Mesodermal cell (in vitro differentiated cells): ENCODE results near the gene MAD1L1.

ENCODE experiments used
- H3K27ac ChIP-seq: 2 replicates; pipeline ENCODE4 v1.7.0; 2013; ENCODE audit warnings: mild to moderate bottlenecking, low read depth, low read length, moderate library complexity; ENCODE audit not compliant: severe bottlenecking
- H3K36me3 ChIP-seq: 2 replicates; pipeline ENCODE4 v1.7.1; 2013; ENCODE audit warnings: mild to moderate bottlenecking, low read length, moderate library complexity; ENCODE audit not compliant: control insufficient read depth, insufficient read depth
- H3K4me1 ChIP-seq: one replicate; pipeline ENCODE4 v1.7.1; 2013; ENCODE audit warnings: mild to moderate bottlenecking, low read length; ENCODE audit not compliant: insufficient read depth, control insufficient read depth, poor library complexity, severe bottlenecking
- H3K4me3 ChIP-seq: 2 replicates; pipeline ENCODE4 v1.7.0; 2013; ENCODE audit warnings: low read length, control low read depth, mild to moderate bottlenecking; ENCODE audit not compliant: insufficient read depth, poor library complexity, severe bottlenecking; ENCODE audit errors: extremely low read depth
- H3K9me3 ChIP-seq: 2 replicates; pipeline ENCODE4 v1.7.1; 2013; ENCODE audit warnings: mild to moderate bottlenecking, low read length, moderate library complexity; ENCODE audit not compliant: control insufficient read depth
- WGBS, 2 experiments: methylation state at CpG; one replicate each; pipeline ENCODE4 v1.1.5; 2013; ENCODE audit warnings: missing lambda C conversion rate in 2 of 2; ENCODE audit not compliant: insufficient coverage in 2 of 2; 5-methylcytosine and 5-hydroxymethylcytosine counted together

MAD1L1 gene

GRCh38 chr7:2112261-2113198, 120.2 kb downstream of the MAD1L1 start:
- Histone ChIP-seq H3K27ac (peak overlapping the region; percentile 23), H3K4me1 (peaks cover 68% of the 10 kb centered on the region), H3K4me3 (no peak overlapping the region), H3K36me3 (peaks cover 15% of the 10 kb centered on the region), H3K9me3 (peaks cover 6% of the 10 kb centered on the region)
- WGBS, 2 experiments, result 89 to 91% methylated on average over 22 to 26 of the region's 31 CpGs

GRCh38 chr7:2111568-2111967, 121.2 kb downstream of the MAD1L1 start:
- H3K4me1 ChIP-seq, result peaks cover 77% of the 10 kb centered on the region
- peak overlapping the region; percentile 91 for H3K27ac ChIP-seq
- 95% methylated on average over 9 to 13 of the region's 13 CpGs for WGBS, 2 experiments
- no peak overlapping the region for H3K4me3 ChIP-seq
- H3K36me3 ChIP-seq, result peaks cover 15% of the 10 kb centered on the region
- peaks cover 6% of the 10 kb centered on the region for H3K9me3 ChIP-seq

- 90% methylated on average over 23 to 27 of the region's 34 CpGs for WGBS, 2 experiments
- peaks cover 81% of the 10 kb centered on the region for H3K4me1 ChIP-seq
Measured at GRCh38 chr7:2110610-2111396, 121.9 kb downstream of the MAD1L1 start.

GRCh38 chr7:2109936-2110609, 122.7 kb downstream of the MAD1L1 start:
- peaks cover 6% of the 10 kb centered on the region for H3K9me3 ChIP-seq
- H3K36me3 ChIP-seq, result peaks cover 9% of the 10 kb centered on the region
- peak overlapping the region; percentile 91 for H3K27ac ChIP-seq
- 88% methylated on average over 23 to 28 of the region's 28 CpGs for WGBS, 2 experiments
- H3K4me1 ChIP-seq, result peaks cover 82% of the 10 kb centered on the region
- H3K4me3 ChIP-seq, result no peak overlapping the region

More at GRCh38 chr7:2110610-2111396, 121.9 kb downstream of the MAD1L1 start:
- H3K4me3 ChIP-seq, result no peak overlapping the region
- peak overlapping the region; percentile 91 for H3K27ac ChIP-seq
- peaks cover 6% of the 10 kb centered on the region for H3K9me3 ChIP-seq
- peaks cover 15% of the 10 kb centered on the region for H3K36me3 ChIP-seq

GRCh38 chr7:2109251-2109872, 123.4 kb downstream of the MAD1L1 start:
- Histone ChIP-seq H3K36me3 (peaks cover 2% of the 10 kb centered on the region), H3K9me3 (peaks cover 3% of the 10 kb centered on the region), H3K27ac (peak overlapping the region; percentile 91), H3K4me1 (peaks cover 82% of the 10 kb centered on the region), H3K4me3 (no peak overlapping the region)
- 91% methylated on average over 14 to 16 of the region's 20 CpGs for WGBS, 2 experiments

- 77 to 80% methylated on average over 11 to 16 of the region's 24 CpGs for WGBS, 2 experiments
- no peak overlapping the region for H3K4me3 ChIP-seq
- no peaks in the 10 kb centered on the region for H3K36me3 ChIP-seq
- peaks cover 3% of the 10 kb centered on the region for H3K9me3 ChIP-seq
- peak overlapping the region; percentile 91 for H3K27ac ChIP-seq
- H3K4me1 ChIP-seq, result peaks cover 76% of the 10 kb centered on the region
Measured at GRCh38 chr7:2108501-2109250, 124.1 kb downstream of the MAD1L1 start.

GRCh38 chr7:2108071-2108455, 124.7 kb downstream of the MAD1L1 start:
- H3K27ac ChIP-seq, result peak overlapping the region; percentile 91
- peaks cover 74% of the 10 kb centered on the region for H3K4me1 ChIP-seq
- no peaks in the 10 kb centered on the region for H3K9me3 ChIP-seq
- H3K4me3 ChIP-seq, result no peak overlapping the region
- 96 to 100% methylated on average over 2 to 4 of the region's 9 CpGs for WGBS, 2 experiments
- no peaks in the 10 kb centered on the region for H3K36me3 ChIP-seq

- Histone ChIP-seq H3K36me3 (no peaks in the 10 kb centered on the region), H3K4me3 (no peak overlapping the region), H3K4me1 (peaks cover 69% of the 10 kb centered on the region), H3K9me3 (no peaks in the 10 kb centered on the region), H3K27ac (peak overlapping the region; percentile 91)
- WGBS, 2 experiments, result 87% methylated on average over 15 to 17 of the region's 21 CpGs
Measured at GRCh38 chr7:2107386-2108070, 125.2 kb downstream of the MAD1L1 start.

- Histone ChIP-seq H3K9me3 (no peaks in the 10 kb centered on the region), H3K27ac (peak overlapping the region; percentile 16), H3K36me3 (no peaks in the 10 kb centered on the region), H3K4me3 (no peak overlapping the region), H3K4me1 (peaks cover 63% of the 10 kb centered on the region)
- WGBS, 2 experiments, result 79 to 89% methylated on average over 10 to 15 of the region's 15 CpGs
Measured at GRCh38 chr7:2106924-2107323, 125.8 kb downstream of the MAD1L1 start.
